Right cardiac atrium (tissue), 5 donors: ENCODE measurements around the gene KREMEN2. TPM values are rescaled to one million over a fixed set of nuclear protein-coding genes. Genes with fewer than 3 reads are reported as not detected.

Experiments
- ATAC-seq, 2 donors: fragments of 200-7000 bp; cut with Tn5 transposase; one replicate each; pipeline versions ENCODE4 v1.8.0 to v1.9.1; 2020; ENCODE audit warnings: moderate library complexity in 2 of 2, mild to moderate bottlenecking in 1 of 2
- DNase-seq, 3 donors: peaks; one replicate each; pipeline ENCODE4 v3.0.0-alpha.2; 2020
- H3K27ac ChIP-seq: one replicate; pipeline ENCODE4 v1.5.1; 2013; ENCODE audit warnings: mild to moderate bottlenecking, low read length, control low read depth, moderate library complexity
- H3K27me3 ChIP-seq: one replicate; pipeline ENCODE4 v1.6.1; 2013; ENCODE audit not compliant: control insufficient read depth, insufficient read depth
- H3K4me1 ChIP-seq: one replicate; pipeline ENCODE4 v1.6.1; 2013; ENCODE audit warnings: low read length; ENCODE audit not compliant: control insufficient read depth, insufficient read depth
- H3K4me3 ChIP-seq: one replicate; pipeline ENCODE4 v1.5.1; 2013; ENCODE audit warnings: low read length, control low read depth
- H3K9me3 ChIP-seq: one replicate; pipeline ENCODE4 v1.6.1; 2013; ENCODE audit warnings: low read length; ENCODE audit not compliant: control insufficient read depth
- WGBS: extraction: QIAGEN DNeasy Blood & Tissue Kit; methylation state at CpG from one replicate; pipeline ENCODE4 v1.1.7; 2013; 5-methylcytosine and 5-hydroxymethylcytosine counted together
- intact Hi-C, 4 donors: fragments of 100-400 bp; cut with DNase I; formaldehyde crosslinking; loops; one replicate each; pipeline versions ENCODE4 v1.11.0 to v1.14.0; 2022 to 2023
- polyA plus RNA-seq: library from polyadenylated mRNA; stranded (reverse); fragments of 200-250 nt; gene quantifications from one replicate; pipeline ENCODE4 v1.2.3, GENCODE V29; 2013
- total RNA-seq, 4 donors: library from RNA; stranded (reverse); fragmentation: NEBNext Ultra II Directional; extraction: Animal tissue kit (Norgen Biotek cat#: 25700); gene quantifications; one replicate each; pipeline ENCODE4 v1.2.1, GENCODE V29; 2021
- donor health status: healthy with polysubstance abuse.
- donor health status: DM: no; HTN: yes; CAD: no.
- donor health status: DM: no; HTN: no; CAD: no.
- donor health status: DM: no; HTN: yes; CAD: no; lungs with severe emphysema.
- donor health status: DM: yes; HTN: yes; CAD: no.

Gene KREMEN2
- total and polyA plus RNA-seq, 5 donors, result not detected

DNA sequence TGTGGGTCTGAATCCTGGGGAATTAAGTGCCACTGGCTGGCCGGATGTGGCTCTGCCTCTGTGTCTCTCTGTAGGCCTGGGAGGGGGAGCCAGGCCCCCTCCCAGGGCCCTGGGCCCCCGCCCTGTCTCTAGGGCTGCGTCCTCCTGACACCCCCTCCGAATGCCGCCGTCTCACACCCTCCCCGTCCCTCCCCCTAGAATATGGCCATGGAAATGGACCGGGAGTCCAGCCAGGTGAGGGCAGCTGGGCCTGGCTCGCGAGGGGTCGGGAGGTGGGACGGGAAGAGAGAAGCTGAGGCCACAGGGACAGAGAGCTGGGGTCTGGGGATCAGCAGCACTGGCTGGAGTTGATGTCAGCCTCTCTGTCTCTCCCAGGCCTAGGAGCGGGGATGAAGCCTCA lies 32.2 kb downstream of the KREMEN2 start:
- 71% methylated on average over 13 of the region's 13 CpGs for WGBS
- no peak for DNase-seq
- ATAC-seq, result no peak
- Histone ChIP-seq H3K9me3 (no peaks in the 10 kb centered on the region), H3K4me1 (no peaks in the 10 kb centered on the region), H3K27me3 (no peaks in the 10 kb centered on the region), H3K4me3 (no peak overlapping the region), H3K27ac (no peak overlapping the region)
- intact Hi-C loops, result no loop called here

GRCh38 chr16:2999929-3000328 lies 35.9 kb downstream of the KREMEN2 start:
- 74% methylated on average over 6 of the region's 6 CpGs for WGBS
- no peak overlapping the region for H3K27ac ChIP-seq
- intact Hi-C loops, result no loop called here
- H3K9me3 ChIP-seq, result no peaks in the 10 kb centered on the region
- ATAC-seq (no peak), DNase-seq (no peak)
- no peaks in the 10 kb centered on the region for H3K4me1 ChIP-seq
- no peak overlapping the region for H3K4me3 ChIP-seq
- no peaks in the 10 kb centered on the region for H3K27me3 ChIP-seq

GRCh38 chr16:3000540-3000939 lies 36.5 kb downstream of the KREMEN2 start:
- H3K27me3 ChIP-seq, result no peaks in the 10 kb centered on the region
- H3K4me1 ChIP-seq, result no peaks in the 10 kb centered on the region
- intact Hi-C loops, result no loop called here
- peak in 1 of 3 donors; percentile 53 for DNase-seq
- H3K27ac ChIP-seq, result no peak overlapping the region
- 83% methylated on average over 4 of the region's 4 CpGs for WGBS
- H3K4me3 ChIP-seq, result no peak overlapping the region
- ATAC-seq, result no peak
- no peaks in the 10 kb centered on the region for H3K9me3 ChIP-seq

GRCh38 chr16:3001316-3001715 lies 37.2 kb downstream of the KREMEN2 start:
- Histone ChIP-seq H3K4me3 (no peak overlapping the region), H3K4me1 (no peaks in the 10 kb centered on the region), H3K27ac (no peak overlapping the region), H3K27me3 (no peaks in the 10 kb centered on the region), H3K9me3 (no peaks in the 10 kb centered on the region)
- DNase-seq (no peak), ATAC-seq (no peak)
- intact Hi-C loops, result no loop called here
- WGBS, result 69% methylated on average over 12 of the region's 12 CpGs

DNA sequence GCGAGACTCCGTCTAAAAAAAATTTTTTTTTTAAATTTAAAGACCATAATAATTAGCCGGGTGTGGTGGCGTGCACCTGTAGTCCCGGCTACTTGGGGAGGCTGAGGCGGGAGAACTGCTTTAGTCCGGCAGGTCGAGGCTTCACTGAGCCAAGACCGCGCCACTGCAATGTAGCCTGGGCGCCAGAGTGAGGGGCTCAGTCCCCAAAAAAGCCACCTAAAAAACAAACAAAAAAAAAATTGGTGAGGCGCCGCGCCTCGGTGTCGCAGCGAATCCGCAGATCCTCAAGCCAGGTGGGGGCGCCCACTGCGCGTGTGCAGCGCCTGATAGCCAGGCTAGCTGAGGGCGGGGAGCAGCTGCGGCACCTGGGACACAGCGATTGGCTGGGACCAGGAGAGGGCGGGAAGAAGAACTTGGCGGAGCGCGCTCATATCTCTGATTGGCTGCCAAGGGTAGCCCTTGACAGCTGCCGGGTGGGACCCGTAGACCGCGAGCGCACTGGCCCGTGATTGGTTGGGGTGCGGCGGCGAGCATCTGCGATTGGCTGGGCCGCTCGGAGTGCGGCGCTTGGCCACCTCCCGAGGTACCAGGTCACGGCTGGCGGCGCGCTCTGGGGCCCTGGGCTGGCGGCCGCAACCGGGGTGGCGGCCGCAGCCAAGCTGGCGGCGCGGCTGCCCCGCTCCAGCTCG lies 39.7 kb downstream of the KREMEN2 start:
- DNase-seq, result peak; percentile 96 to 98 (median 97)
- no peak overlapping the region for H3K27ac ChIP-seq
- peak overlapping the region; percentile 68 for H3K4me3 ChIP-seq
- intact Hi-C loops, result no loop called here
- H3K4me1 ChIP-seq, result no peaks in the 10 kb centered on the region
- WGBS, result 8% methylated on average over 58 of the region's 58 CpGs
- no peaks in the 10 kb centered on the region for H3K9me3 ChIP-seq
- peak; percentile 98 to 99 for ATAC-seq
- H3K27me3 ChIP-seq, result no peaks in the 10 kb centered on the region

- intact Hi-C loops, result no loop called here
- peak overlapping the region; percentile 68 for H3K4me3 ChIP-seq
- H3K27ac ChIP-seq, result peak overlapping the region; percentile 49
- WGBS, result under 1% methylated on average over 41 of the region's 67 CpGs
- no peaks in the 10 kb centered on the region for H3K27me3 ChIP-seq
- no peaks in the 10 kb centered on the region for H3K9me3 ChIP-seq
- H3K4me1 ChIP-seq, result no peaks in the 10 kb centered on the region
- ATAC-seq, result no peak
- DNase-seq, result no peak
Observed at GRCh38 chr16:3004319-3004718, 40.2 kb downstream of the KREMEN2 start.

GRCh38 chr16:3004781-3005284 lies 40.8 kb downstream of the KREMEN2 start:
- Histone ChIP-seq H3K27ac (no peak overlapping the region), H3K27me3 (no peaks in the 10 kb centered on the region), H3K4me1 (no peaks in the 10 kb centered on the region), H3K4me3 (peak overlapping the region; percentile 68), H3K9me3 (no peaks in the 10 kb centered on the region)
- no peak for ATAC-seq
- WGBS, result 7% methylated on average over 25 of the region's 25 CpGs
- no peak for DNase-seq
- intact Hi-C loops, result no loop called here

- intact Hi-C loops, result no loop called here
- ATAC-seq (no peak), DNase-seq (no peak)
- Histone ChIP-seq H3K9me3 (no peaks in the 10 kb centered on the region), H3K27me3 (no peaks in the 10 kb centered on the region), H3K27ac (no peak overlapping the region), H3K4me3 (no peak overlapping the region), H3K4me1 (no peaks in the 10 kb centered on the region)
- 49% methylated on average over 13 of the region's 13 CpGs for WGBS
Observed at GRCh38 chr16:3007059-3007956, 43.2 kb downstream of the KREMEN2 start.

DNA sequence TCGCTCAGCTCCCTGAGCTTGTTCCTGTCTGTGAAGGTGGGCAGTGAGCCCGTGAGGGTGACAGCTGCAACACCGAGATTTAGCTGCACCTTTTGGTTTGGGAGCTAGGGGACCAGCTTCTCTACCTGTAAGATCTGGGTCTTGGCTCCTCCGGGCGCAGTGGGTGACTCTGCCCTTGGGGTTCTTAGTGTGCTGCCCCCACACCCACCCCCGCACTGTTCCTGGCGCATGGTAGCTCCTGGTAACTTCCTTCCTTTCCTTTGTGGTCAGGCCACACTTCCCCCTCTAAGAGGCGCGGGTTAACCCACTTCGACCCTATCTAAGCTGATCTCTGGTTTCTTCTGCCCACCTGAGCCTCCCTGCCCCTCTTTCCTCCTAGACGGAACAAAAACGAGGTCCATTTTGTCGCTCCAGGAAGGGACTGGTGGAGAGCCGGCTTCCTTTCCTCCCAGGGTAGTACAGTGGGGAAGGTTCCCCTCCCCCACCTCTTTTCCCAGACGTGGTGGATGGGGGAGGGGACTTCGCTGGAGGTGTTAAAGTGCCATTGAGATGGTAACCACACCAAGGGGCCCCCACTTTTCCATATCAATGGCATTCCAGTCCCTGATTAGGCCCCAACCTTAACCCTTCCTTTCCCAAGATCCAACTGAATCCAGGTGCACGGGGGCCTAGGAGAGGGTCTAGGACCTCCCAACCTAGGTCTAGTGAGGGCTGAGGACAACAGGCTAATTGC lies 44.0 kb downstream of the KREMEN2 start:
- DNase-seq (no peak), ATAC-seq (no peak)
- 14% methylated on average over 17 of the region's 17 CpGs for WGBS
- Histone ChIP-seq H3K27me3 (no peaks in the 10 kb centered on the region), H3K4me3 (no peak overlapping the region), H3K9me3 (no peaks in the 10 kb centered on the region), H3K4me1 (no peaks in the 10 kb centered on the region), H3K27ac (no peak overlapping the region)
- intact Hi-C loops, result no loop called here

DNA sequence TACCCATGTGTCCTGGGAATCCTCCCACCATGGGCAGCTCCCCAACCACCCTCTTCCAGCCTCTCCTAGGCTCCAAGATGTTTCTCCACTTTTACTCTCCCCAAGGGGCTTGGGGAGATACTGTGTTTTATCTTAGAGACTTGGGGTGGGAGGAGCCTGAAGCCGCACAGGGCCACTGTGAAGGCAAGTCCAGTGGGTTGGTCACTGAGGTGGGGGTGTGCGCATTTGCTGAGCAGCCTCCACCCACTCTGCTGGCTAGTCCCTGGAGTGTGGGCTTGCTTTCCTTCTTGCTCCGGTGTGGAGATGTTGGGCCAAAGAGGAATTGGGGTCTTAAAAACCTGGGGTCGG lies 44.6 kb downstream of the KREMEN2 start:
- ATAC-seq (no peak), DNase-seq (no peak)
- WGBS, result 28% methylated on average over 4 of the region's 4 CpGs
- Histone ChIP-seq H3K27ac (no peak overlapping the region), H3K9me3 (no peaks in the 10 kb centered on the region), H3K4me3 (no peak overlapping the region), H3K4me1 (no peaks in the 10 kb centered on the region), H3K27me3 (no peaks in the 10 kb centered on the region)
- intact Hi-C loops, result no loop called here
